ENCODE data around the gene TBC1D5. TPM values are rescaled to one million over a fixed set of nuclear protein-coding genes. Genes with fewer than 3 reads are reported as not detected.

TBC1D5 gene
- total and polyA plus RNA-seq, 2 of the 4 experiments (the other 2 are of a cell fraction), result 16.4 to 57.0 TPM

- TF ChIP-seq MAFK (IDR thresholded peaks at IDR 0.05; ENCODE audit: low read depth, low read length), result no peak
- TF ChIP-seq CTCF (conservative IDR thresholded peaks at IDR 0.05; ENCODE audit: low read depth, low read length), result no peak
- TF ChIP-seq ELK1 (IDR thresholded peaks at IDR 0.05; ENCODE audit: borderline replicate concordance, low read depth, low read length), result no peak
- no peak for TF ChIP-seq CHD1 (IDR thresholded peaks at IDR 0.05; ENCODE audit: low read depth, low read length)
- TF ChIP-seq CEBPB (IDR thresholded peaks at IDR 0.05; ENCODE audit: low read depth, low read length), result no peak
- TF ChIP-seq NFE2L2 (IDR thresholded peaks at IDR 0.05; ENCODE audit: low read depth, low read length), result no peak
- no peak for TF ChIP-seq RAD21 (IDR thresholded peaks at IDR 0.05; ENCODE audit: low read length)
- TF ChIP-seq MAZ (IDR thresholded peaks at IDR 0.05; ENCODE audit: borderline replicate concordance, low read depth, low read length), result no peak
- TF ChIP-seq USF2 (IDR thresholded peaks at IDR 0.05; ENCODE audit: low read depth, low read length), result no peak
- no peak for TF ChIP-seq RCOR1 (IDR thresholded peaks at IDR 0.05; ENCODE audit: insufficient replicate concordance, low read length)
- TF ChIP-seq BHLHE40 (IDR thresholded peaks at IDR 0.05; ENCODE audit: low read depth, low read length), result no peak
- TF ChIP-seq POLR2A (IDR thresholded peaks at IDR 0.05; ENCODE audit: low read depth, low read length), result no peak
- CTCF ChIA-PET, result interaction anchor here (0.6 to 1.2 kb wide), 2 partner anchors 229 to 371 kb away, joined by 3 to 4 read pairs; no protein-coding TSS in a partner anchor
These were observed 272.9 kb downstream of the TBC1D5 start for GRCh38 chr3:17469520-17469919.

More at GRCh38 chr3:17469520-17469919, 272.9 kb downstream of the TBC1D5 start:
- Histone ChIP-seq H3K79me1 (ENCODE audit: low read depth in 1 of 2, low read length in 2 of 2) (no peaks in the 10 kb centered on the region), H2BK20ac (ENCODE audit: low read depth, low read length) (no peak overlapping the region), H4K5ac (ENCODE audit: low read depth, low read length) (no peak overlapping the region), H3K27ac (ENCODE audit: insufficient read depth, low read length) (no peak overlapping the region), H3K4me1 (ENCODE audit: control insufficient read depth, insufficient read depth, low read length) (no peaks in the 10 kb centered on the region), H2BK5ac (ENCODE audit: low read depth, low read length, poor library complexity, severe bottlenecking) (no peak overlapping the region), H4K8ac (ENCODE audit: low read depth in 2 of 2, low read length in 2 of 2) (no peak overlapping the region), H3K9me1 (ENCODE audit: insufficient read depth, low read length) (no peaks in the 10 kb centered on the region), H3K27me3 (ENCODE audit: control insufficient read depth, insufficient read depth, low read length) (no peaks in the 10 kb centered on the region), H2BK120ac (ENCODE audit: low read depth, low read length) (no peak overlapping the region), H2AK5ac (ENCODE audit: low read depth, low read length) (no peak overlapping the region), H2AFZ (replicated peaks; ENCODE audit: low read length, poor library complexity) (no peak overlapping the region), H2AK9ac (replicated peaks; ENCODE audit: low read depth, low read length, poor library complexity) (no peak overlapping the region), H3K36me3 (ENCODE audit: control insufficient read depth, insufficient read depth, low read length) (0 out of 2 replicates have a peak, but pooled peaks cover 2% of the 10 kb centered on the region), H3K4me2 (ENCODE audit: low read depth, low read length) (no peak overlapping the region), H3K56ac (ENCODE audit: extremely low read depth, insufficient read depth, low read length) (no peak overlapping the region), H3K4ac (ENCODE audit: low read depth, low read length) (no peak overlapping the region), H3K18ac (ENCODE audit: low read depth, low read length) (no peak overlapping the region), H2BK15ac (ENCODE audit: low read depth, low read length) (no peak overlapping the region), H3K9me3 (ENCODE audit: control insufficient read depth, insufficient read depth, low read length) (no peaks in the 10 kb centered on the region), H3K23ac (ENCODE audit: low read depth, low read length) (no peak overlapping the region), H3K4me3 (ENCODE audit: insufficient read depth, low read depth, low read length) (no peak overlapping the region), H4K20me1 (ENCODE audit: insufficient read depth, low read length) (no peaks in the 10 kb centered on the region), H4K91ac (ENCODE audit: insufficient read depth, low read depth, low read length) (no peak overlapping the region), H3K9ac (ENCODE audit: low read depth, low read length) (no peak overlapping the region), H3K14ac (replicated peaks; ENCODE audit: low read depth, low read length) (no peak overlapping the region)
- in situ Hi-C loops (cut with MboI; ENCODE audit: low sequenced_read_pairs) (no loop called here), dilution Hi-C loops (cut with HindIII; ENCODE audit: low sequenced_read_pairs, unreplicated experiment) (no loop called here), intact Hi-C loops (cut with micrococcal nuclease) (loop anchor here (5.0 kb wide), 1 partner anchor 572 kb away; no protein-coding TSS in a partner anchor)
- BruUV-seq (replicated peaks), result no TSS peak
- ATAC-seq (ENCODE audit: low read depth) (no peak), DNase-seq (no peak)
- POLR2A ChIA-PET (ENCODE audit: unreplicated experiment), result no interaction called here
- no CpG with 5 or more reads among the region's 3 CpGs for WGBS, 2 experiments (ENCODE audit: extremely low coverage in 2 of 2, insufficient read length in 1 of 2)

All from IMR-90 (cell line).